Measurements from ENCODE around the gene FOXD1.
"Not testable (repeated sequence)": the region's sequence is repeated elsewhere in the genome, so short reads cannot be mapped to it uniquely, and the experiment has no call there.

FOXD1 gene

GRCh38 chr5:73460133-73460532 is 11.6 kb upstream of the FOXD1 start:
- DNase-seq, result no peak

DNA sequence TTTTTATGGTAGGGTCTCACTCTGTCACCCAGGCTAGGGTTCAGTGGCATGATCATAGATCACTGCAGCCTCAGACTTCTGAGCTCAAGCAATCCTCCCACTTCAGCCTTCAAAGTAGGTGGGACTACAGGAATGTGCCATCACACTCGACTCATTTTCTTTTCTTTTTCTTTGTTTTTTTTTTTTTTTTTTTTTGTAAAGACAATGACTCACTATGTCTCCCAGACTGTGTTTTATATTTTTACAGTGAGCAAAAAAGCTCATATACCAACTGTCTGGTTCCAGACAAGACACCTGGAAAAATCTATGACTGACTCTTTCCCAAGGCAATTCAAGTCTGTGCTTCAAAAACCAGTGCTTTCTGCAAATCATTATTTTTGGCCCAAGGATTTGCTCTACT is 10.8 kb upstream of the FOXD1 start:
- DNase-seq, result peak; percentile 71

GRCh38 chr5:73456462-73456861 is 7.9 kb upstream of the FOXD1 start:
- DNase-seq, result not testable (repeated sequence)

GRCh38 chr5:73454379-73455036 is 5.9 kb upstream of the FOXD1 start:
- peak; percentile 60 for DNase-seq

GRCh38 chr5:73452215-73452614 is 3.6 kb upstream of the FOXD1 start:
- no peak for DNase-seq

DNA sequence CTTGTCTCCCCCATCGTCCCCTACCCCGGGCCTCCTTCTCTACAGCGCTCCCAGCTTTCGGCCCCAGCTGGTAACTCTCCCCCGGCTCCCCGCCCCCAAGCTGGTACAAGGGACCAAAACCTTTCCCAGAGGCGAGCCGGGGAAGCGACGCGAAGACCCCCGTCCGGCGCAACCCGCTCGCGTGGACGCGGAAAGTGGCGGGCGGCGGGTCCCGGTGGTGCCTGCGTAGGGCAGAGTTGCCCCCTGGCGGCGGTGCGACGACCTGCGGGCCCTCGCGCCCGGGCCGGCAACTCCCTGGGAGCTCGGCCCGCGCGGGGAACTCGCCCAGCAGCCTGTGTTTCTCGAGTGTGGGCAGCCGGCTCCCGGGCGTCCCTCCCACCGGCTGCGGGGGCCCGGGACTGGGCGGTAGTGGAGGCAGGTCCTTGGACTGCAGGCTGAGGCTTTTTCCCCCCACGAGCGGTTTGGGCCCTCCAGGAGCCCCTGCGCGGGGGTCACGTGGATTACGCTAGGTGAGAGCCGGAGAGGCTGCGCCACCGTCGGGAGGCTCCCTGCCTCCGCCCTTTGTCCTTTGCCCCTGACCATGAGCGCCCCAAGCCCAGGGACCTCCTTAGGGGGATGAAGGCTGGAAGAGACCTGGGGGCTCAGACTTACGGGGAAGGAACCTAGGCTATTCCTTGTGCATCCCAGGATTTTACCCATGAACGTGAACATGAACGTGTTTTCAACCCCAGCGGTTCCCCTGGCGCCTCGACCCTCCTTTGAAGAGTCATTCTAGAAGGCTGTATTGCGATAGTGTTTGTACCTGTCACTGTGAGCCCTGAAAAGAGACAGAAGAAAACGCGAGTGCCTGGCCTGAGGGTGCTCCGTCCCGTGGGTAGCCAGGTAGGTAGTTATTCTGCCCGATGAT is 2.9 kb upstream of the FOXD1 start:
- DNase-seq, result peak; percentile 62

DNA sequence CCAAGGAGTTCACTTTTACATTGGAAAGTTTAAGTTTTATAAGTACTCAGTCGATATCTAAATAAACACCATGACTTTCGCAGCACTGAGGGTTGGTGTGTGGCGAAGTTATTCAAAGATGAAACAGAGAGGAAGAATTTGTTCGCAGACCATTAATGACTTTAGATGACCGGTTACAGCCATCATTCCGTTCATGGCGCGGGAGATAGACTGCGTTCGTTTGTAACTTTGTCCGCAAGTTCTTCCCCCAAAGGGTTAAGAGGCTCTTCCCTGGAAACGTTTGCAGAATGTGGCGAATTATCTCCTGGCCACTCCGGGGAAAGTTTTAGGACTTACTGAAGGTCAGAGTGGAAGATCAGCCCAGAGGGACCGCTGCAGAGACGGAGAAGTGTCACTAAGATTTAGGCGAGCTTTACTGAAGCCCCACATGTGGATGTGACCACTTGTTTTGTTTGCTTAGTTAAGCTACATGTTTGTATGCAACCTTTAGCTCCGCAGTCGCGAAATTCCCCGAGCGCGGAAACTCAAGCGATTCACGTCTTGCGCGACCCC is 2.2 kb upstream of the FOXD1 start:
- DNase-seq, result peak; percentile 45

DNA sequence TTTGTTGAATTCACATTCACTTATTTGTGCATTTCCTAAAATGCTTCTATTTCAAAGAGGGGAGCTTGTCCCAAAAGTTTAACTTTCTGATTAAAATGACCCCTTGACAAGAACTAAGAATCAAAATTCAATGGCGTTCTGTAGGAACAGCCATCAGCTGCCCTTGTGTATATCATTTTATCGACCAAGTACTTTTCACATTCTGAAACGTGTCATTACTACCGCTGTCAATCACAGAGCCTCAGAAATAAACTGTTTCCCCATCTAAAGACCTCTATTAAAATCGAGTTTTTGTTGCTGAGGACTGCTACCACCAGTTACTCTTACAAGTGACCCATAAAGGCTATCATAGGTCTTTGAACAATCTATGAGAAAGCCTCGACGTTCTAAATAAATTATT is 1.6 kb upstream of the FOXD1 start:
- DNase-seq, result no peak

- peak; percentile 73 for DNase-seq
Measured at GRCh38 chr5:73447530-73448462, 781 bp downstream of the FOXD1 start.

DNA sequence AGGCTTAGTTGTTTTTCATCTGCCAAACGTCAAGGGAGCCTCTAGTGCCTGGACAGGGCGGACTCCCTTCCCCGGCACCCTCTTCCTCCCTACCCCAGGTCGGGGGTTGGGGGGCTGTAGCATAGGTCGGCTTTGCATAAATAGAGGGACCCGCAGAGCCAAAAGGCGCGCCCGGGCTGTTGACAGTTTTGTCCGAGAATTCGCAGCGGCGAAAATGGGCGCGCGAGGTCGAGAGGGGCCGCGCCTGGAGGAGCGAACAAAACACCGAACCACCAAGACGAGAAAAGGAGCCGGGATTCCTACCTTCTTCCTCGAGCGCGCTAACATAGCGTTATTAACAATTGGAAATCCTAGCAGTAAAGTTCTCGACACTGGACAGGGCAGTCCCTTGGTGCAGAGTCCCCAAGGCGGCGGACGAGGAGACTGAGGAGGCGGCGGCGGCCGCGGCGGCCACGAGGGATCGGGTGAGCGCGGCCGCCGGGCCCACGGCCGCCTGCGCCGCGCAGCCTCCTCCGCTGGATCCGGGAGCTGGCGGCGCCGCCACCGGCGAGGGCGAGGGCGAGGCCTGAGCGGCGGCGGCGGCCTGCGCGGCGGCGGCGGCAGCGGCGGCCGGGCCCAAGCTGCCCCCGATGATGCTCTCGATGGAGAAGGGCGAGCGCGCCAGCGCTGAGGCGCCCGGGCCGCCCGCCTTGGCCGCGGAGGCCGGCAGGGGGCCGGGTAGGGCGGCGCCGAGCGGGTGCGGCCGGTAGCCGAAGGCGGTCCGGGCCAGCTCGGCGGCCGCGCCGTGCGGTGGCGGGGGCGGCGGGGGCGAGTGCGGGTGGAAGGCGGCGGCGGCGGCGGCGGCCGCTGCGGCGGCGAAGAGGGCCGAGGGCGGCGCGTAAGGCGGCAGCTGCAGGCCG is 1.7 kb downstream of the FOXD1 start:
- DNase-seq, result peak; percentile 26

GRCh38 chr5:73445665-73446630 is 2.6 kb downstream of the FOXD1 start:
- no peak for DNase-seq

- peak; percentile 55 for DNase-seq
Measured at GRCh38 chr5:73444499-73445438, 3.8 kb downstream of the FOXD1 start.

DNA sequence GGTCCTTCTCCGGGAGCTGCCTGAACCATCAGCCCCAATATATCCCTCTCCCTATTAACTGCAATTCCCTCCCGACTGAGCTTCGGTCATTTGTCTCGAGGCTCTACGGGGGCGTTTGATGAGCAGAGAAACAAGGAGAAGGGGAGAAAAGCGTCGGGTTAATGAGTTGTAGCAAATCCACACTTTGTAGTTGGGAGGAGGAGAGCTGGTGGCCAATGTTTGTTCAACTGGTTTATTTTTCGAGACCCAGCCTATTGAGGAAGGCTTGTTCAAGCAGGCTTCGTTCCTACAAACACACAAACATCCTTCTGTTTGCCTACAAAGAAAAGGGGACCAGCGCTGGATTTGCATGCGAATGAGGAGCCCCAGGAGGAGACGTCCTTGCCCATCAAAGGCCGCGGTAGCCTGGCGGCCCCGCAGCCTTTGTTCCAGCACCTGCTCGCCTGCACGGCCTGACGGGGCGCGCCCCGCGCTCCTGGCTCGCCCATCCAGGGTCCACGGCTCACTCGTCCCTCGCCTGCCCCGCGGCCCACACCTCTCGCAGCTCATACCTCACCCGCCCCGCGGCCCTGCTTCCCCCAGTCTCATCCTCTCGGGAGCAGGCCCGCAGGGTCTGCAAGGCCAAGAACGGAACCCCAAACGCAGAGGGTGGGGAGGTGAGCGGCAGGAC is 4.6 kb downstream of the FOXD1 start:
- DNase-seq, result no peak

DNA sequence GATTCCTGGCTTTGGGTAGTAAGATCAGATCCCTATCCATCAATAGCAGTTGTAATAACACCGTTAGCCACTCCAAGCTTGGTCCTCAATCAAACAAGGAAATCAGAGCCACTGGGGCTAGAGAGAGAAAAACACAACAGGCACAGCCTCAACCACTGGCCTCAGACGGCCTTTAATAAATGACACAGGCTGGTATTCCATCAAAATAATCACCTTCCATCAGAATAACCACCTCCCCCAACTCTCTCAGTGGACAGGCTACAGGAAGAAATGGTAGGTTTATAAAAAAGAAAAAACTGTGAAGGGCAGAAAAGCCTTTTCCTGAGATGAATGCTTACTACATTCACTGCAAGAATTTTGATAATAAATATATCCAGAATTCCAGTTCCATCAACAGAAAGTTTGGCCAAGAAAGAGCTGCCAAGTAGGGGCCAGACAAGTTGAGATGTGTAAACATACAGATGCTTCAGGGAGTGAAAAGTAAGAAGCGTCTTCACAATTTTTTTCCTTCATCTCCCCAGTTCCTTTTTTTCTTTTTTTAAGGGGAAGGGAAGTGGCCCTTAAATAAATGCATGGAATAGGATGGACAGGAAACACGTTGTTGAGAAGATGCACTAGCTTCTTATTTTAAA is 5.5 kb downstream of the FOXD1 start:
- DNase-seq, result peak; percentile 28

DNA sequence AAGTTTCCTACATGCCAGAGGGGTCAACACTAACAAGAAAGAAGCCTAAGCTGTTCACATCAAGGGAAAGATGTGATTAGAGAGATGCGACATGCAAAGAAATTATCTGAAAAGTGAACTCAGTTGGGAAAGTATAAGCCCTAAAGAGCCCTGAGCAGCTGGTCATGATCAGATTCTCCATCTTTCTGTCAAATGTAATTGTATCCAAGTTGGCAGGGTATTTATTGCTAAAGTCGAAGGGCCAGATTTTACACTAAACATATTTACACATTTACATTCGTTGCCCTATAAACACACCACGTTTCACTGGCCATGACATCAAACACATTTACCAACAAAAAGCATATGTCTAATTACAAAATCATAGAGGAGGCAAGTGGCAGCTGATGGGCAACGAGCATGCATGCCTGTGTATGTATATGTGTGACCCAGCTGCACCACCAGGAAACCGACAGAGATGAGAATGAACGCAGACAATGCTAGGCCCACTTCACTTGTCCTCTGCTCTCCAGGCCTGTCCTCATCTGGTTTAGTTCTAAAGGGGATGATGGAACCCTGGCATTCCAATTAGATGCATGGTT is 6.3 kb downstream of the FOXD1 start:
- peak; percentile 31 for DNase-seq

DNA sequence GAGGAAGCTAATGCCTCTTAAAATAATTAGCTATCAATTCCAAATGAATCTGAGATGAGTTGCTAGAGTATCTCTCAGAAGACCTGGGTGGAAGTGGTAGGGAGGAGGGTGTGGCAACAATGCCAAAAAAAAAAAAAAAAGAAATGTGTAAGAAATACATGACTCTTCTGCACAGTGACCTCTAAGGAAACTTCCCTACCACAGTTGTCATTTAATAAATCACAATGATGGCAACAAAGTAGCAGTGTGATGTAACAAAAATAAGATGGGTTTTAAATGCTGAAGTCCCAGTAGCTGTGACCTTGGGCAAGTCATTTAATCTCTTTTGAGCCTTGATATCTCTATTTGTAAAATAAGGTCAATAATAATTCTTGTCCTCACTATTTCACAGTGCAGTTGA is 7.2 kb downstream of the FOXD1 start:
- DNase-seq, result no peak

GRCh38 chr5:73440262-73440661 is 8.3 kb downstream of the FOXD1 start:
- peak; percentile 59 for DNase-seq

Data from fibroblast of skin of back (primary cell).